A673 (cell line): ENCODE results near the gene ADGB. TPM values are rescaled to one million over a fixed set of nuclear protein-coding genes. Genes with fewer than 3 reads are reported as not detected.
A peak's percentile ranks its signal among the peaks of the same experiment; 100 is the strongest.

Experiments used
- BruUV-seq: library from RNA; stranded (reverse); fragments of 400-500 nt; replicated peaks from 2 replicates; lab custom pipeline; 2021; lab: Mats Ljungman, UMichigan
- CTCF ChIA-PET: fragments of 300-600 bp; sonication (Branson Sonifier 250); formaldehyde crosslinking; loops from one replicate; lab custom pipeline; 2022; ENCODE audit warnings: antibody characterized with exemption; lab: Charles Lee
- POLR2A ChIA-PET: fragments of 300-600 bp; sonication (Branson Sonifier 250); formaldehyde crosslinking; loops from one replicate; lab custom pipeline; 2022; ENCODE audit warnings: antibody characterized with exemption; ENCODE audit not compliant: low non-redundant PET; lab: Charles Lee
- DNase-seq: peaks from one replicate; pipeline ENCODE4 v3.0.0-alpha.2; 2015; ENCODE audit warnings: low spot score
- H3K27ac ChIP-seq: fragments of 200-600 bp; sonication (generic); 2 replicates; pipeline ENCODE4 v1.5.1; 2016; ENCODE audit warnings: mixed run types, low read depth, mild to moderate bottlenecking, mixed read lengths, antibody characterized with exemption, low read length; ENCODE audit not compliant: poor library complexity, severe bottlenecking
- H3K27me3 ChIP-seq: fragments of 200-600 bp; sonication (generic); replicated peaks from 2 replicates; pipeline ENCODE4 v1.6.1; 2017; ENCODE audit warnings: mixed run types, low read depth, mild to moderate bottlenecking, mixed read lengths, antibody characterized with exemption, low read length; ENCODE audit not compliant: insufficient read depth, poor library complexity
- H3K36me3 ChIP-seq: fragments of 200-600 bp; sonication (generic); 2 replicates; pipeline ENCODE4 v1.6.1; 2016; ENCODE audit warnings: mixed run types, mild to moderate bottlenecking, mixed read lengths, antibody characterized with exemption, low read length; ENCODE audit not compliant: insufficient read depth, poor library complexity, severe bottlenecking
- H3K4me1 ChIP-seq: fragments of 200-600 bp; sonication (generic); 2 replicates; pipeline ENCODE4 v1.6.1; 2017; ENCODE audit warnings: mixed run types, mild to moderate bottlenecking, mixed read lengths, antibody characterized with exemption, low read length; ENCODE audit not compliant: insufficient read depth, poor library complexity, severe bottlenecking
- H3K4me3 ChIP-seq: fragments of 200-600 bp; sonication (generic); 2 replicates; pipeline ENCODE4 v1.5.1; 2016; ENCODE audit warnings: low read depth, mixed run types, mild to moderate bottlenecking, mixed read lengths, low read length; ENCODE audit not compliant: poor library complexity, severe bottlenecking
- H3K9me3 ChIP-seq: fragments of 200-600 bp; sonication (generic); 2 replicates; pipeline ENCODE4 v1.6.1; 2016; ENCODE audit warnings: mixed run types, low read depth, mild to moderate bottlenecking, mixed read lengths, antibody characterized with exemption, low read length; ENCODE audit not compliant: poor library complexity, severe bottlenecking
- CTCF ChIP-seq: fragments of 300-800, 200-600 bp; sonication (generic); conservative IDR thresholded peaks from 2 replicates; pipeline ENCODE4 v1.5.1; 2017; ENCODE audit warnings: low read depth, mild to moderate bottlenecking, antibody characterized with exemption, low read length, moderate library complexity, mixed read lengths
- EZH2 ChIP-seq: fragments of 200-600 bp; sonication (generic); IDR thresholded peaks from 2 replicates; pipeline ENCODE4 v1.6.1; 2017; ENCODE audit warnings: borderline replicate concordance, low read depth, mild to moderate bottlenecking, mixed read lengths, antibody characterized with exemption, low read length; ENCODE audit not compliant: poor library complexity, severe bottlenecking
- intact Hi-C: fragments of 100-400 bp; cut with micrococcal nuclease; formaldehyde crosslinking; loops from one replicate; pipeline ENCODE4 v1.10.0; 2022; ENCODE audit not compliant: unreplicated experiment
- total RNA-seq: library from RNA; stranded (reverse); gene quantifications from 2 replicates; pipeline ENCODE4 v1.2.3, GENCODE V29; 2021

Gene ADGB
- total RNA-seq, 1 experiment from 2014 or later: not detected

- Histone ChIP-seq H3K36me3 (no peaks in the 10 kb centered on the region), H3K4me1 (no peaks in the 10 kb centered on the region), H3K27me3 (no peaks in the 10 kb centered on the region), H3K27ac (no peak overlapping the region), H3K9me3 (no peaks in the 10 kb centered on the region), H3K4me3 (no peak overlapping the region)
- no peak for DNase-seq
- ChIA-PET CTCF (no interaction called here), POLR2A (no interaction called here)
- intact Hi-C loops: loop anchor here (10.0 kb wide), 1 partner anchor 773 kb away; no protein-coding TSS in a partner anchor
- no TSS peak for BruUV-seq
- no peak for TF ChIP-seq CTCF
- no peak for TF ChIP-seq EZH2
Observed at GRCh38 chr6:146697921-146698320, 99.1 kb downstream of the ADGB start.

GRCh38 chr6:146700078-146700686 lies 101.4 kb downstream of the ADGB start:
- H3K4me3 ChIP-seq: no peak overlapping the region
- peak; percentile 87 for DNase-seq
- ChIA-PET POLR2A (no interaction called here), CTCF (interaction anchor here (0.9 kb wide), 1 partner anchor 659 kb away, joined by 4 read pairs; no protein-coding TSS in a partner anchor)
- no TSS peak for BruUV-seq
- TF ChIP-seq CTCF: peak; percentile 78
- TF ChIP-seq EZH2: no peak
- no peaks in the 10 kb centered on the region for H3K27me3 ChIP-seq
- no peaks in the 10 kb centered on the region for H3K36me3 ChIP-seq
- no peaks in the 10 kb centered on the region for H3K9me3 ChIP-seq
- H3K4me1 ChIP-seq: no peaks in the 10 kb centered on the region
- intact Hi-C loops: loop anchor here (1.0 to 5.0 kb wide), 2 partner anchors 158 to 659 kb away; partner anchors contain the start of gene RAB32
- no peak overlapping the region for H3K27ac ChIP-seq

GRCh38 chr6:146701632-146702031 lies 102.9 kb downstream of the ADGB start:
- Histone ChIP-seq H3K36me3 (no peaks in the 10 kb centered on the region), H3K9me3 (no peaks in the 10 kb centered on the region), H3K4me1 (no peaks in the 10 kb centered on the region), H3K27me3 (no peaks in the 10 kb centered on the region), H3K27ac (no peak overlapping the region), H3K4me3 (no peak overlapping the region)
- POLR2A ChIA-PET: interaction anchor here (0.6 kb wide), 1 partner anchor 610 kb away, joined by 3 read pairs; no protein-coding TSS in a partner anchor
- BruUV-seq: no TSS peak
- intact Hi-C loops: loop anchor here (5.0 kb wide), 1 partner anchor 159 kb away; the partner anchor contains the start of gene RAB32
- TF ChIP-seq EZH2 (no peak), CTCF (no peak)
- DNase-seq: no peak
- CTCF ChIA-PET: no interaction called here
